Measurements from ENCODE around the gene THSD7A. TPM values are rescaled to one million over a fixed set of nuclear protein-coding genes. Genes with fewer than 3 reads are reported as not detected.

The THSD7A gene
- total and polyA plus RNA-seq, 2 of the 13 experiments (the other 11 are each of a cell fraction or from before 2014, with no cell fraction given), result 0.01 to 0.07 TPM

DNA sequence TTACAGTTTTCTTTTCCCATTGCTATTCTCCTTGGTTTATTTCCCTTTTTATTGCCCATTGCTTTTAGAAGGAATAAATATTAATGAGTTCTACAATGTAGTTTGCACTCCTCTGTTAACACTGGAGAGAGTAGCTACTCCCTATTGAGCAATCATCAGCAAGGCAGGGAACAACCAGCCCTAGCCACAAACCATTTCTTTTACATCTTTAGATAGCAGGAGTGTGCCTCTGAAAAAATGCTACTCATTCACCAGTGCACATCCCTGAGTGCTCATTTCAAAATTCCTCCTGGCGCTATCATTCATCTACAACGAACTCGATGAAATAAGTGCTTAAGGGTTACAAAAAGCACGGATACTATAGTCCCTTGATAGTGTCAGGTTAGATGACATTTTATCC, 252.9 kb downstream of the THSD7A start:
- BruUV-seq (replicated peaks), result no TSS peak
- WGBS (ENCODE audit: low lambda C conversion rate), result 11% methylated on average over 4 of the region's 4 CpGs
- no peak overlapping the region for H3K9ac ChIP-seq (ENCODE audit: insufficient read depth, low read depth, low read length)
- H4K20me1 ChIP-seq (ENCODE audit: insufficient read depth, low read length), result no peaks in the 10 kb centered on the region
- ChIA-PET POLR2A (no interaction called here), CTCF (ENCODE audit: low intra/inter-chr PET ratio, low total read pairs) (no interaction called here)
- H3K27ac ChIP-seq (ENCODE audit: extremely low read length, insufficient read depth, low read length), result no peak overlapping the region
- TF ChIP-seq GABPB1 (CRISPR knock-in tag; IDR thresholded peaks at IDR 0.05), result no peak
- TF ChIP-seq U2AF2 (IDR thresholded peaks at IDR 0.05; ENCODE audit: low read depth, low read length), result no peak
- peak; percentile 19; the same call in 1 of the 2 replicates for TF ChIP-seq CEBPB (IDR thresholded peaks at IDR 0.05; ENCODE audit: borderline replicate concordance, low read depth, low read length)
- TF ChIP-seq HNF4A (CRISPR knock-in tag; IDR thresholded peaks at IDR 0.05), result no peak
- H3K27me3 ChIP-seq (ENCODE audit: control insufficient read depth in 1 of 2, insufficient read depth in 2 of 2, low read length in 2 of 2), result no peaks in the 10 kb centered on the region
- H3K4me1 ChIP-seq (ENCODE audit: insufficient read depth, low read length), result no peaks in the 10 kb centered on the region
- no peaks in the 10 kb centered on the region for H3K79me2 ChIP-seq (ENCODE audit: insufficient read depth, low read length)
- intact Hi-C loops (cut with micrococcal nuclease; ENCODE audit: unreplicated experiment), result no loop called here
- in situ Hi-C loops (cut with HindIII; ENCODE audit: extremely low pct_ligation_motif_present, low pct_unique_long_range_greater_than_20kb), result no loop called here
- H2AFZ ChIP-seq (ENCODE audit: low read length), result no peak overlapping the region
- DNase-seq (ENCODE audit: low spot score), result no peak
- H3K4me3 ChIP-seq (replicated peaks in 1 of 3; ENCODE audit: insufficient read depth in 1 of 3, low read depth in 2 of 3, low read length in 3 of 3), result no peak overlapping the region
- no peak for ATAC-seq
- no peak for FAIRE-seq
- H3K36me3 ChIP-seq (replicated peaks in 1 of 2; ENCODE audit: control insufficient read depth in 1 of 2, insufficient read depth in 2 of 2, low read length in 2 of 2), result no peaks in the 10 kb centered on the region
- H3K9me3 ChIP-seq (ENCODE audit: low read length), result no peaks in the 10 kb centered on the region
- no peak overlapping the region for H3K4me2 ChIP-seq (ENCODE audit: low read depth, low read length)

GRCh38 chr7:11576310-11576709, 255.7 kb downstream of the THSD7A start:
- in situ Hi-C loops (cut with HindIII; ENCODE audit: extremely low pct_ligation_motif_present, low pct_unique_long_range_greater_than_20kb) (no loop called here), intact Hi-C loops (cut with micrococcal nuclease; ENCODE audit: unreplicated experiment) (no loop called here)
- FAIRE-seq (no peak), DNase-seq (ENCODE audit: low spot score) (no peak), ATAC-seq (no peak)
- ChIA-PET POLR2A (no interaction called here), CTCF (ENCODE audit: low intra/inter-chr PET ratio, low total read pairs) (no interaction called here)
- H3K4me2 ChIP-seq (ENCODE audit: low read depth, low read length), result no peak overlapping the region
- no peaks in the 10 kb centered on the region for H3K79me2 ChIP-seq (ENCODE audit: insufficient read depth, low read length)
- no peaks in the 10 kb centered on the region for H3K9me3 ChIP-seq (ENCODE audit: low read length)
- H3K27me3 ChIP-seq (ENCODE audit: control insufficient read depth in 1 of 2, insufficient read depth in 2 of 2, low read length in 2 of 2), result no peaks in the 10 kb centered on the region
- H3K27ac ChIP-seq (ENCODE audit: extremely low read length, insufficient read depth, low read length), result no peak overlapping the region
- H4K20me1 ChIP-seq (ENCODE audit: insufficient read depth, low read length), result no peaks in the 10 kb centered on the region
- H2AFZ ChIP-seq (ENCODE audit: low read length), result no peak overlapping the region
- no TSS peak for BruUV-seq (replicated peaks)
- H3K4me3 ChIP-seq (replicated peaks in 1 of 3; ENCODE audit: insufficient read depth in 1 of 3, low read depth in 2 of 3, low read length in 3 of 3), result no peak overlapping the region
- no peak overlapping the region for H3K9ac ChIP-seq (ENCODE audit: insufficient read depth, low read depth, low read length)
- no peaks in the 10 kb centered on the region for H3K4me1 ChIP-seq (ENCODE audit: insufficient read depth, low read length)
- no peaks in the 10 kb centered on the region for H3K36me3 ChIP-seq (replicated peaks in 1 of 2; ENCODE audit: control insufficient read depth in 1 of 2, insufficient read depth in 2 of 2, low read length in 2 of 2)
- 66% methylated on average over 4 of the region's 4 CpGs for WGBS (ENCODE audit: low lambda C conversion rate)
- TF ChIP-seq IRX3 (CRISPR knock-in tag; IDR thresholded peaks at IDR 0.05; ENCODE audit: borderline replicate concordance, low read depth) (no peak), GLI4 (CRISPR knock-in tag; IDR thresholded peaks at IDR 0.05; ENCODE audit: borderline replicate concordance) (no peak), PHF8 (CRISPR knock-in tag; IDR thresholded peaks at IDR 0.05) (no peak), ZFP82 (CRISPR knock-in tag; IDR thresholded peaks at IDR 0.05; ENCODE audit: borderline replicate concordance) (no peak), SMAD9 (CRISPR knock-in tag; IDR thresholded peaks at IDR 0.05) (no peak), KLF13 (CRISPR knock-in tag; IDR thresholded peaks at IDR 0.05) (no peak), SNAI1 (CRISPR knock-in tag; IDR thresholded peaks at IDR 0.05; ENCODE audit: borderline replicate concordance) (no peak), ZNF362 (CRISPR knock-in tag; IDR thresholded peaks at IDR 0.05; ENCODE audit: borderline replicate concordance) (no peak)
- TF ChIP-seq, protein P1, sequence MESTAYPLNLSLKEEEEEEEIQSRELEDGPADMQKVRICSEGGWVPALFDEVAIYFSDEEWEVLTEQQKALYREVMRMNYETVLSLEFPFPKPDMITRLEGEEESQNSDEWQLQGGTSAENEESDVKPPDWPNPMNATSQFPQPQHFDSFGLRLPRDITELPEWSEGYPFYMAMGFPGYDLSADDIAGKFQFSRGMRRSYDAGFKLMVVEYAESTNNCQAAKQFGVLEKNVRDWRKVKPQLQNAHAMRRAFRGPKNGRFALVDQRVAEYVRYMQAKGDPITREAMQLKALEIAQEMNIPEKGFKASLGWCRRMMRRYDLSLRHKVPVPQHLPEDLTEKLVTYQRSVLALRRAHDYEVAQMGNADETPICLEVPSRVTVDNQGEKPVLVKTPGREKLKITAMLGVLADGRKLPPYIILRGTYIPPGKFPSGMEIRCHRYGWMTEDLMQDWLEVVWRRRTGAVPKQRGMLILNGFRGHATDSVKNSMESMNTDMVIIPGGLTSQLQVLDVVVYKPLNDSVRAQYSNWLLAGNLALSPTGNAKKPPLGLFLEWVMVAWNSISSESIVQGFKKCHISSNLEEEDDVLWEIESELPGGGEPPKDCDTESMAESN (CRISPR knock-in tag; conservative IDR thresholded peaks at IDR 0.05), result no peak
- TF ChIP-seq, protein P2, sequence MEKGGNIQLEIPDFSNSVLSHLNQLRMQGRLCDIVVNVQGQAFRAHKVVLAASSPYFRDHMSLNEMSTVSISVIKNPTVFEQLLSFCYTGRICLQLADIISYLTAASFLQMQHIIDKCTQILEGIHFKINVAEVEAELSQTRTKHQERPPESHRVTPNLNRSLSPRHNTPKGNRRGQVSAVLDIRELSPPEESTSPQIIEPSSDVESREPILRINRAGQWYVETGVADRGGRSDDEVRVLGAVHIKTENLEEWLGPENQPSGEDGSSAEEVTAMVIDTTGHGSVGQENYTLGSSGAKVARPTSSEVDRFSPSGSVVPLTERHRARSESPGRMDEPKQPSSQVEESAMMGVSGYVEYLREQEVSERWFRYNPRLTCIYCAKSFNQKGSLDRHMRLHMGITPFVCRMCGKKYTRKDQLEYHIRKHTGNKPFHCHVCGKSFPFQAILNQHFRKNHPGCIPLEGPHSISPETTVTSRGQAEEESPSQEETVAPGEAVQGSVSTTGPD (CRISPR knock-in tag; IDR thresholded peaks at IDR 0.05), result no peak
- TF ChIP-seq, protein P3, sequence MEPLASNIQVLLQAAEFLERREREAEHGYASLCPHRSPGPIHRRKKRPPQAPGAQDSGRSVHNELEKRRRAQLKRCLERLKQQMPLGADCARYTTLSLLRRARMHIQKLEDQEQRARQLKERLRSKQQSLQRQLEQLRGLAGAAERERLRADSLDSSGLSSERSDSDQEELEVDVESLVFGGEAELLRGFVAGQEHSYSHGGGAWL (CRISPR knock-in tag; IDR thresholded peaks at IDR 0.05), result no peak
